Activated T-cell treated with anti-CD3 and anti-CD28 coated beads, Interleukin-2, amount 50 U/mL, for 48 hours (primary cell): ENCODE measurements around the gene AMBRA1.
"Not testable (repeated sequence)": the region's sequence is repeated elsewhere in the genome, so short reads cannot be mapped to it uniquely, and the experiment has no call there.

Experiments used
- DNase-seq, 2 experiments: peaks; one replicate each; pipeline ENCODE4 v3.0.0-alpha.2; 2020

The AMBRA1 gene

DNA sequence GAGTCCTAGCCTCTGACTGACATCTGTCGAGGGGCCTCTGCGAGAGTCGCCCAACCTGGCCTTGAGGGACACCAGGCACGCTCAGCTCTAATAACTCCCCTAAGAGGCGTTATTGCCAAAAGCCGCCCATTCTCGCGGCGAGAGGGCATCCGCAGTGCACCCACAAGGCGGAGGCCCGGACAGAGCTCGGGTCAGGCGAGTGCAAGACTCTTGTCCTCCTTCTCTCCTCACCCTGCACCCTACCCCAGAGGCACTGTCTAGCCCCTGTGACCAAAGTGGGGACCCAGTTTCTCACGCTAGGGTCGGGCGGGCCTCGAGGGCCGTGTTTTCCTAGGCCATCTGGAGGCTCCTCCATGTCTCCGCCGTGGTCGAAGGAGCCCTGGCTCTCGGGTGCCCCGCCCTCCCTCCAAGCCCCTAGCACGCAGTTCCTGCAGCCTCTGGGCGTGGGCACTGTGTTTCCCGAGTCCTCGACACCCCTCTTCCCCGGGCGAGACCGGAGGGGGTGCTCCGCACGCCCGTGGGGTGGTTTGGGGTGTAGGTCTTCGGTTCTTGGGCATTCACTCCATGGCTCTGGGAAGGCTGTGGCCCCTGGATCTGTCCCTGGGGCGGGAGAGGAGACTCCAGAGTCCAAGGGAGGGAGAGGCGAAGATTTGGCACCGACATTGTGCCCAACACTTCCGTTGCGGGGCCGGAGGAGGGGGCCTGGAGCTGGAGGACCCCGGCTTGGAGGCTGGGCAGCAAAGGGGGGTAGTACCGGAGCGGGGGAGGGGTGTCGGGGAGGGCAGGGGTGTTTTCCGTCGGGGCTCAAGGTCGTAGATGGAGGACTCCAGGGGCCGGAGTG is 203.3 kb downstream of the AMBRA1 start:
- no peak for DNase-seq

DNA sequence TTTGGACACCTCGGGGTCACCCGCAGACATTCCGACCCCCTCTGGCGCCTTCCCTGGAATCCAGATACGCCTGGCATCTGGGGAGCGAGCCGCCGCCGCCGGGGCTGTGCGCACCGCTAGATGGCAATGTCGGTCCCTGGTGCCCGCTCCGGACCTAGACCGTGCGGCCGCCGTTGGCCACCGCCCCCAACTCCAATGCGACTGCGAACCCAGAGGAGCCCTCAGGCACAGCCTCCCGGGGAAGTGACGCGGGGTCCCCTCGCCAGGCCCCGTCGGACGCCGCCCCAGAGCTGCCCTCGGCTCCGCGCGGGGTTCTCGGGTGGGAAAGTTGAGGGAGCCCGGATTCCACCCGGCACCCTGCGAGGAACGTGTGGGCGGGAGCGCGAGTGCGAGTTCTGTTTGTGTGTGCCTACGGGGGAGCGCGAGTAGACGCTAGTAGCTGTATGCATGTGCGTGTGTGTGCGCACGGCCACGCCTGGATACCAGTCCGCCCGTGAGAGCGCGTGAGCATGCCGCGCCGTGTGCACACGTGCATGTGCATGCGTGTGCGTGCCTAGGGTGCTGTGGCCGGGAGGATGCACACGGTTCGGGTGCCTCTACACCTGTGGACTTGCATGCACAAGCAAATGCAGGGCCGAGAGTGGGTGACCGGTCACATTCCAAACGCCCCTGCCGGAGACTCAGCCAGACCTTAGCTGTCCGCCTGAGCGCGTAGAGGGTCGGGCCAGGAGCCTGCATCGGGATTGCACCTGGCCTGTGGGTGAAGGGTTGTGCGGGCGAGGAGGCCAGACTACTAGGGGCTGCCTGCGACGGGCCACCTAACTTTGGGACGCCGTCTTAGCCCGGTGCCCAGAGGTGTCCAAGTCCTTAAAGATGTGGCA is 204.1 kb downstream of the AMBRA1 start:
- peak; percentile 76 to 83 for DNase-seq

DNA sequence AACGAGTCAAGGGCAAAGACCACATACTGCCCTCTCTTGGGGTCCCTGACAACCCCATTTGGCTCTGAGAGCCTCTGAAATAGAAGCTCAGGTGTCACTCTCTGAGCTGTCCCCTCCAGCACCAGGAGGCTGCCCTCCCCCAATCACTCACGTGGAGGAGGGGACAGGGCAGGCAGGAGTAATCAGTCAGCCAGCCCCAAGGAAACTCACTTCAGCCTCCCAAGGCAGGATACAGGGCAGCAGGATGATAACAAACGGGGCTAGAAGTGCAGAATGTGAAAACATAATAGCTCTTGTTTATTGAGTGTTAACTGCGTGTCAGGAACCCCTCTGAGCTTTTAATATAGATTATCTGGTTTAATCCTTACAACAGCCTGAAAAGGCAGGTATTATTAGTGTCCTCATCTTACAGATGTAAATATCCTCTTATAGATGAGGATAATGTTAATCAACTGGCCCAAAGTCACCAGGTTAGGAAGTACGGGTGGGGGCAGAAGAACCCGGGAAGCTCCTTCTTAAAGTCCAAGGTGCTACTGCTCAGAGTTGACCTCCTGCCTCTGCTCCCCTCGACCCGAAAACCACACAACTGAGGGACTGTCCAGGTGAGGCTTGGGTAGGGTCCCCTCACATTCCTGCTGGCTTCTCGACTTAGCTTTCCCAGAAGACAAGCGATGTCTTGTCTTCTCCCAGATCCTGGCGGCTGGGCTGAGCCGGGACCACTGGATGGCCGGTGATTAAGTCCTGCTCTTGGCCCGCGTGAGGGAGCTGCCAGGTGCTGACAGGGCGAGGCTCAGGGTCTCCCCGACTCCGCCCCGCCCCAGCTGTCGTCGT is 205.0 kb downstream of the AMBRA1 start:
- DNase-seq = no peak

DNA sequence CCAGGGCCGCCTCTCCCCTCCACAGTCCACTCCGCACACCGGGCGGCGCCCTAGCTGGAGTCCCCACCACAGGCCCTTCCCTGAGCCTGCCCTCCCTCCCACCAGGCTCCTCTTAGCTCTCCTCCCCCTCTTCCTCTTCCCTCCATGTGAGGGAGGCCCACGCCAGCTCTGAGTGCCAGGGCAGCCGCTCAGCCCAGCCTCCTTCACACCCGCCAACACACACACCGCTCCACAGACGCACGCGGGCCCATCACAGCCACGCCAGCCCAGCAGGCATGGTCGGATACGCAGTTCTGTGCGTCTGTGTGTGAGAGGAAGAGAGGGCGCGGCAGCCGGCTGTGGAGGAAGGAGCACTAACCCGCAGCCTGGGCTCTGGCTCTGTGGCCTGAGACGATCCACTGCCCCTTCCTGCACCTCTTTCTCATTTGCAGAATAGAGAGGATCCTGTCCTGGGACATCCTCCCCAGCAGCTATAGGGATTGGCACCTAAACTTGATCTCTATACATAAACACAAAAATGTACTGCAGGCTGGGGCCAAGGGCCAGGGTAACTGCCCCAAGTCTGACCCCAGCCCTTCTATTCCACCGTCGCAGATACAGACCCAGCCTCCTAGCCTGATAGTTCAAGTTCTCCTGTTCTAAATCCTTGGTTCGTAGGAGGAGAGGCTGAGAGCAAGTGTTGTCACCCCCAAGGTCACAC is 205.8 kb downstream of the AMBRA1 start:
- no peak for DNase-seq

DNA sequence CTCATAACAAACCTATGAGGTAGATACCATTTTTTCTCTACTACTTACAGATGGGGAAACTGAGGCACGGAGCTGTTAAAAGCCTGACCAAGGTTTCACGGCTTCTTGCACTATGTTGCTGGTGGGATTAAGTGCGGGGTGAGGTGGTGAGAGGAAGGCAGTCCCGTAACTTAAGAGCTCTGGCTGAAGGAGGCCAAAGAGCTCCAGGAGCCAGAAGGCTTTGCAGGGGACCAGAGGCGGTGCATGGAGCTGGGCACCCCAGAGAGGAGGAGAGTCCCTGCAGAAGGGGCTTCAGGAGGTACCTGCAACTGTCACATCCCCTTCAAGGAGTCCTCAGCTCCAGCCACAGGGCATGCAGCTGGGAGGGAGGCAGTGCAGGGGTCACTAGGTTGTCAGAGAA is 206.4 kb downstream of the AMBRA1 start:
- no peak for DNase-seq

DNA sequence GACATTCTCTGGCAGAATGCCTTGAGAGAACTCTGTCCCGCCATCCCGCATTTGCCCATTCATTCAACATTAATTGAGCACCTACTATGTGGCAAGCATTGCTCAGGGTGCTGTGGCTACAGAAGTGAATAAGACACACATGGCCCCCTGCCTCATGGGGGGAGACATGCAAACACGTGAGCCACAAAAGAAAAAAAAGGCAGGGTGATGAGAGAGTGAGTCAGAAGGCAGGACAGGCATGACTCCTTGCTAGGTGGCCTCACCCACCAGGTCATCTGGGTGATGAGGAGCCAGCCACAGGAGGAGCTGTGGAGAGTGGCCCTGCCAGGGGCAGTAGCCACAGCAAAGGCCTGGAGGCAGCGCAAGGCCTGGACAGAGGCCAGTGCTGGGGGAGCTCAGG is 207.1 kb downstream of the AMBRA1 start:
- DNase-seq = no peak

DNA sequence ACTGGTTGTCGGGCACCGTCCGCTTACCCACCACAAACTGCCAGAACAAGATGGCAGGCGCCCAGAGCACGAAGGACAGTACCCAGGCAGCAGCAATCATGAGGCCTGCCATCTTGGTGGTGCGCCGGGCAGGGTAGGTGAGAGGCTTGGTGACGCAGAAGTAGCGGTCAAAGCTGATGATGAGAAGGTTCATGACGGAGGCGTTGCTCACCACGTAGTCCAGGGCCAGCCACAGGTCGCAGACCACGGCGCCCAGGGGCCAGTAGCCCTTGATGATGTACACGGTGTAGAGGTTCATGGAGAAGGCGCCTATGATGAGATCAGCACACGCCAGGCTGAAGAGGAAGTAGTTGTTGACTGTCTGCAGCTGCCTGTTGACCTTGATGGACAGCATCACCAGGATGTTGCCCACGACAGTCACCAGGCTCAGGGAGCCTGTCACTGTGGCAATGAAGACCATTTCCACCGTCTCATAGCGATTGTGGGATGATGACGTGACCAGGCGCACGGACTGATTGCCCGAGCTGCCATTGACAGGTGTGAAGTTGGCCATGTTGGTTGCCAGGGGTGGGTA is 207.7 kb downstream of the AMBRA1 start:
- DNase-seq = no peak

DNA sequence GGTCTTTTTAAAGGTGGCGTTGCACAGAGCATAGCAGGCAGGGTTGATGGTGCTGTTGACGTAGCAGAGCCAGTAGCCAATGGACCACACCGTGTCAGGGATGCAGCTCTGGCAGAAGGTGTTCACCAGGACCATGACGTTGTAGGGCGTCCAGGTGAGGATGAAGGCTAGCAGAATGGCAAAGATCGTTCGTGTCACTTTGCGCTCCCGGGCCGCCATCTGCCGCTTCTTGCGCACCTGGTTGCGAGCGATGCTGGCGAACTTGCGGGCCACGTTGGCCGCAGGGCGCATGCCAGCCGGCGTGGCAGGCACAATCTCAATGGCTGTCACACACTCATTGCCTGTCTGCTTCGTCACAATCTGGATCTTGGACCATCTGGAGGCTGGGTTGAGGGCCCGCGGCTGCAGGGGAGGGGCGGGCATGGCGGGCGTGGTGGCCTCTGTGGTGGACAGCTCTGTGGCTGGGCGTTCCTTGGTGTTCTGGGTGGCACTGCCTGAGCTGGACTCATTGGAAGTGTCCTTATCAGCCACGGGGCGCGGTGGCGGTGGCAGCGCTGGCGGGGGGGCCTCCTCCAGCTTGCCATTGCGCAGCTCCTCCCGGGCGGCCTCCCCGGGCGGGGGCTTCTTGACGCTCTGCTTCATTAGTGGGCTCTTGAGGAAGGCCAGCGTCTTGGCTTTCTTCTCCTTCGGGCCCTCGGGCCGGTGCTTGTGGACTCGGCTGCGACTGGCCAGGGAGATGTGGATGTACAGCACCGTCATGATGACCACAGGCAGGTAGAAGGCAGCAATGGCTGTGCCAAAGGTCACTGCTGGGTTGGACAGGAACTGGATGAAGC is 208.4 kb downstream of the AMBRA1 start:
- DNase-seq = no peak

DNA sequence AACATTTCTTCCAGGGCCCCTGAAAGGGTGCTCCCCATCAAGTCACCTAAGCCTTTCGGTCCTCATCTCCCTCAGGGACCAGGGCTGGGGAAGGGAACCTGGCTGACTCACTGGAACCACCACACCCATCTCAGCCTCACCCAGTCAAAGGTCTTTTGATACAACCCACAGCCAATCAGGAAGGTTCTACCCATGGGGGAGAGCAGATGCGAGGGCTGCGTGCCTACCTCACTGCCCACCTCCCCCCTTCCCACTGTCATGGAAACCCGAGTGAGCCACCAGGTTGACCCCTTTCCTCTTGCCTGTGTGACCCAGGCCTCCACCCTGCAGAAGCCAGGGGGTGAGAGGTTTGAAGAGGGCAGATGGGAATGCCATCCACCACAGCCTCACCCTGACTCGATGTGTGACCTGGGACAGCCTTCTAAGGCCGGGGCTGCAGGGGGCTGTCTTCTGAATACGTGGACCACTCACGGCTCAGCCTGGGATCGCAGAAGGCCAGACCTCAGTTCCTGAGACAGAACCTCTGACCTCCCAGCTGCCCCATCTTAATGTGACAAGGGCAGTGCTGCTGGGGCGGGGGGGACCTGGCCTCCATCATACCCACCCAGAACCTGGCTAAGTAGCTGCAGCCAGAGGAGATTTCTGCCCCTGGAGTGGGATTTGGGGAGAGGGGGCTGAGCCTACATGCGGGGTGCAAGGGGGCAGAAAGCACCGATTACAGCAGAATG is 209.7 kb downstream of the AMBRA1 start:
- no peak for DNase-seq

DNA sequence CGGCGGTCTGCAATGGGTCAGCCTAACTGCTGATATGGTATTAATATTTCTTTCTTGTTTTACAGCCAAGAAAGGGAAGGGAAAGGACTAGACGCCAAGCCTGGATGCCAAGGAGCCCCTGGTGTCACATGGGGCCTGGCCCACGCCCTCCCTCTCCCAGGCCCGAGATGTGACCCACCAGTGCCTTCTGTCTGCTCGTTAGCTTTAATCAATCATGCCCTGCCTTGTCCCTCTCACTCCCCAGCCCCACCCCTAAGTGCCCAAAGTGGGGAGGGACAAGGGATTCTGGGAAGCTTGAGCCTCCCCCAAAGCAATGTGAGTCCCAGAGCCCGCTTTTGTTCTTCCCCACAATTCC is 210.4 kb downstream of the AMBRA1 start:
- DNase-seq = no peak

DNA sequence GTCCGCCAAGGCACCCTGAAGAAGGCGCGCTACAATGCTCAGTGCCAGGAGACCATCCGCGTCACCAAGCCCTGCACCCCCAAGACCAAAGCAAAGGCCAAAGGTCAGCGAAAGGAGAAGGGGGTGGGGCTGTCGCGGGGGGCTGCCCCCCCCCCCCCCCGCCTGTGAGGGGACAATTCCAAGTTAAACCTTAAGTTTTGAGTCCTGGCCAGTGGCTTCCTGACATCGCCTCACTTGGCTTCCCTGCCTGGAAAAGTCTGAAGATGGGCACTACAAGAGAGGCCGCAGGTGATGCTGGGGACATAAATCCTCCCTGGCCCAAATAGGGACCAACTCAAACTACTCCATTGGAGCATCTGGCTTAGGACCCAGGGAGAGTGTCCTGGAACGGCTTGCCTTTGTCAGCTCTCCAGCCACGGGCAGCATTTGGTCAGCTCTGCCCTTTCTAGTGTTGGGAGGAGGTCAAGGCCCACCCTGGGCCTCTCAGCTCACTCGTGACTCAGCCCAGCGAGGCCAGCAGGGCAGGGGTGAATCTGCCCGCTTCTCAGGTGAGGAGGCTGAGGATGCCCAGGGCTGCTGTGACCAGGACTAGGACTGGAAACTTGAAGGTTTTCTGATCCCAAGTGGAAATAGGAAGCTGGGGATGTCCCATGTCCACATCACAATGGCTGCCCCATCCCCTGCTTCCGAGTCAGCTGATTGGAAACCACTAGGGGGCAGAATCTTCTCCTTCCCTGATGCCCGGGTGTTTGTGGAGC is 211.0 kb downstream of the AMBRA1 start:
- no peak for DNase-seq

DNA sequence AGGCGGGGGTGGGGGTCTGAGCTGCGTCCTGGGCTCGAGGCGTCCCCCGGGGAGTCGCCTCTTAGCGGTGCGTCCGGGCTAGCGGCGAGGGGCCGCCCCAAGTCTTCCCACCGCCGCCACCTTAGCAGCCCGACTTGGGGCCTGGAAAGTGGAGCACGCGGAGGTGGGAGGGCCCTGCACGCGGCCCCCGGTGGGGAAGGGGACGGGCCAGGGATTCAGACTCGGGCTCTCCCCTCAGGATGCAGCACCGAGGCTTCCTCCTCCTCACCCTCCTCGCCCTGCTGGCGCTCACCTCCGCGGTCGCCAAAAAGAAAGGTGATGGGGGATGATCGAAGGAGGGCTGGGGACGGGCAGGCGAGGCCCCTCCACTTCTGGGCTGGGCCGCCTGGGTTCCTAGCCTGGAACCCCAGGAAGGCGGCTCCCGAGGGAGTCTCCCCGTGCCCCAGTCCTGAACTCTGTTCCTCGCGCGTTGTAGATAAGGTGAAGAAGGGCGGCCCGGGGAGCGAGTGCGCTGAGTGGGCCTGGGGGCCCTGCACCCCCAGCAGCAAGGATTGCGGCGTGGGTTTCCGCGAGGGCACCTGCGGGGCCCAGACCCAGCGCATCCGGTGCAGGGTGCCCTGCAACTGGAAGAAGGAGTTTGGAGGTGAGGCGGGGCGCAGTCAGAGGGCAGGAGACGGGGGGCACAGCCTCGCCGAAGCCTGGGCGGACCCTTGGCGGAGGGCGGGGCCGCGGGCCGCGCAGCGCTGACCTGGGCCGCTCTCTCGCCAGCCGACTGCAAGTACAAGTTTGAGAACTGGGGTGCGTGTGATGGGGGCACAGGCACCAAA is 211.8 kb downstream of the AMBRA1 start:
- DNase-seq = no peak

DNA sequence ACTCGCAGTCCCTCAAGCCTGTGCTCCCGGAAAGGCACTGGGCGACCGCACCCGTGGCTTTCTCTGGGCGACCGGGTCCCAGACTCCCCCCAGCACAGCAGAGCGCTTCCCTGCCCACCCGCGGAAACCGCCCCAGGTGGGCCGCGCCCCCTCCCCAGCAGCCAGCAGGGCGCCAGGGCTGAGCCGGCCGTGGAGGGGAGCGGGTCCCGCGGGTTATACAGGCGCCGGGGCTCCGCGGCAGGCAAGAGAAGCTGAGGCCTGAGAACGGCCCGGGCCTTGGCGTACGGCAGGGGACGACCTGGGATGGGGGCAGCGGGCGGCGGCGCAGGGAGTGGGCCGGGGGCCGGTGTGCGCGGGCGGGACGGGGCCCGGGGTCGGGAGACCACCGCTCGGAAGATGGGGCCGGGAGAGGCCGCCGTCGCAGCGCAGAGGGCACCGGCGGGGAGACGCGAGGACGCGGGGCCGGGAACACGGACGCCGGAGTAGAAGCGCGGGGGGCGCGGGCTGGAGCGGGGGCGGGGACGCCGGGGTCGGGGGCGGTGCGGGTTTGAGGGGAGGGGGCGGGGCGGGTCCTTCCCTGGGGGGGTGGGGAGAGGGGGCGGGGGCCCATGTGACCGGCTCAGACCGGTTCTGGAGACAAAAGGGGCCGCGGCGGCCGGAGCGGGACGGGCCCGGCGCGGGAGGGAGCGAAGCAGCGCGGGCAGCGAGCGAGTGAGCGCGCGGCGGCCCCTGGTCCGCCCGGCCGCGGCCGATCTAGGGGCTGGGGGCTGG is 212.6 kb downstream of the AMBRA1 start, which contains the start of gene MDK:
MDK (plus strand) TSS at position 622 of the 771 bp plus-strand sequence. CDS start 389 bp downstream, outside the sequence.
- DNase-seq = peak in 1 of 2 experiments; percentile 59

DNA sequence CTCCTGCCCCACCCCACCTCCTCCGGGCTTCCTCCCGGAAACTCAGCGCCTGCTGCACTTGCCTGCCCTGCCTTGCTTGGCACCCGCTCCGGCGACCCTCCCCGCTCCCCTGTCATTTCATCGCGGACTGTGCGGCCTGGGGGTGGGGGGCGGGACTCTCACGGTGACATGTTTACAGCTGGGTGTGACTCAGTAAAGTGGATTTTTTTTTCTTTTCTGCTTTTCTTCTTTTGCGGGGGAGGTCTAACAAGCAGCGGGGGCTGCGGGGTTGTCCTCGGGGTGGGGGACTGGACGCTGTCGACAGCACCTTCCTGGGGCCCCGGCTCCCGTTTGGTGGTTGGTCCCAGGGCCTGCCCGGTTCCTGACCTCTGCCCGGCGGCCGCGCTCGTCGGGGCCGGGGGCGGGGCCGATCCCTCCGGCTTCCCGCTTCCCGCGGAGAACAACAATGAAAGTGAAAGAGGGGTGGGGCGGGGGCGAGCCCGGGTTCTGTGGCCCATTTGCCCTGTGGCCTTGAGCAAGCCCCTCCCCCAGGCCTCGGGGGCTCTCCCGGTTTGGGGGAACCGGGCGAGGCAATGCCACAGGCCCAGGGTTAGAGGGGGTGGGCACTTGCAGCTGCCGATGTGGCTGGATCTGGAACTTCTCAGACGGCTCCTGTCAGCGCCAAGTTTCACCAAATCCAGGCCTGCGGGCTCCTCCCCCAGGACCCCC is 213.3 kb downstream of the AMBRA1 start:
- DNase-seq = peak; percentile 80 to 82

DNA sequence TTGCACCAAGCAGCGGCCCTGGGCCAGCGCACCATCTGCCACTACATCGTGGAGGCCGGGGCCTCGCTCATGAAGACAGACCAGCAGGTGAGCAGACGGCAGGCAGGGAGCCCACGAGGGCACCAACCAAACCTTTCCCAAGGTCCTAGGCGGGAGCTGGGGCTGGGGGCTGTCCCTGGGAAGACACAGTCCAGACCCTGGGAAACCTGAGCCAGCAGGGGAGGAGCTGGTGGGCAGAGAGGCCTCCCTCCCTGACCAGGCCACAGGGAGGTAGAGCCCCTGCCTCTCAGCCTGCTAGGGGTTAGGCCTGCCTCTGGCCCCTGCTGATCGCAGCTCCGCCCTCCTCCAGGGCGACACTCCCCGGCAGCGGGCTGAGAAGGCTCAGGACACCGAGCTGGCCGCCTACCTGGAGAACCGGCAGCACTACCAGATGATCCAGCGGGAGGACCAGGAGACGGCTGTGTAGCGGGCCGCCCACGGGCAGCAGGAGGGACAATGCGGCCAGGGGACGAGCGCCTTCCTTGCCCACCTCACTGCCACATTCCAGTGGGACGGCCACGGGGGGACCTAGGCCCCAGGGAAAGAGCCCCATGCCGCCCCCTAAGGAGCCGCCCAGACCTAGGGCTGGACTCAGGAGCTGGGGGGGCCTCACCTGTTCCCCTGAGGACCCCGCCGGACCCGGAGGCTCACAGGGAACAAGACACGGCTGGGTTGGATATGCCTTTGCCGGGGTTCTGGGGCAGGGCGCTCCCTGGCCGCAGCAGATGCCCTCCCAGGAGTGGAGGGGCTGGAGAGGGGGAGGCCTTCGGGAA is 214.1 kb downstream of the AMBRA1 start:
- not testable (repeated sequence) for DNase-seq

DNA sequence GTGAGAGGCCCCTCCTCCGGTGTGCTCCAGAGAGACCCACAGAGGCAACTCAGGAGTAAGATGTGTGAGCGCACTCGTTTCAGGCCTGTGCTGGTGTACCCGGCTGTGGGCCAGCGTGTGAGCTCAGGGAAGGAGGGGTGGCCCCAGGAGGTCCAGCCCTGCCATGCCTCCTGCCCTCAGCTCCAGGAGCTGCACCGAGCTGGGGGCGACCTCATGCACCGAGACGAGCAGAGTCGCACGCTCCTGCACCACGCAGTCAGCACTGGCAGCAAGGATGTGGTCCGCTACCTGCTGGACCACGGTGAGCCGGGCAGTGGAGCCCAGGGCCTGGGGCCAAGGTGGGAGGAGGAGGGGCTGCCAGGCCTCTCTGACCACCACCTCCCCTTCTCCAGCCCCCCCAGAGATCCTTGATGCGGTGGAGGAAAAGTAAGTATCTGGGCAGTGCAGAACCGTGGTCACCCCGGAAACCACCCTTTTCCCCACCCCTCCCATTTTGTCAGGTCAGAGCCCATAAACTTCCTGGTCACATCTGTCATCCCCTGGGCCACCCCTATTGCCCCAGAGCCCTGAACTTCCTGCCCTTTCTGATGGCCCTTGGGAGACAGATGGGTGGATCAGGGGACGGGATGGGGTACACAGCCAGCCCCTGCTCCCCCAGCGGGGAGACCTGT is 214.9 kb downstream of the AMBRA1 start:
- no peak for DNase-seq
